GM13977 (cell line): ENCODE measurements around the gene ITPRIP.
A peak's percentile ranks its signal among the peaks of the same experiment; 100 is the strongest.

Source experiments
- DNase-seq: peaks from one replicate; pipeline ENCODE4 v3.0.0; 2012; ENCODE audit warnings: low spot score
- CTCF ChIP-seq: IDR thresholded peaks from 2 replicates; pipeline ENCODE4 v1.5.1; 2012; ENCODE audit warnings: mild to moderate bottlenecking, control low read depth; ENCODE audit not compliant: insufficient read depth; ENCODE audit errors: extremely low read depth, missing control alignments
- in situ Hi-C: fragments of 300-500 bp; cut with MboI; formaldehyde crosslinking; loops from one replicate; pipeline ENCODE4 v1.12.0; 2022; ENCODE audit warnings: low sequenced_read_pairs, low pct_unique_long_range_greater_than_20kb, mixed read lengths, inconsistent platforms; ENCODE audit not compliant: unreplicated experiment

Gene ITPRIP

GRCh38 chr10:104344219-104344618 lies 6.0 kb upstream of the ITPRIP start:
- in situ Hi-C loops = loop anchor here (10.0 kb wide), 1 partner anchor 49 kb away; no protein-coding TSS in a partner anchor
- no peak for TF ChIP-seq CTCF
- DNase-seq = no peak

- no peak for DNase-seq
- in situ Hi-C loops = loop anchor here (10.0 kb wide), 1 partner anchor 48 kb away; no protein-coding TSS in a partner anchor
- TF ChIP-seq CTCF = no peak
These were observed 4.7 kb upstream of the ITPRIP start for GRCh38 chr10:104342941-104343411.

- no peak for DNase-seq
- in situ Hi-C loops = loop anchor here (10.0 kb wide), 1 partner anchor 46 kb away; no protein-coding TSS in a partner anchor
These were observed 2.4 kb upstream of the ITPRIP start for GRCh38 chr10:104340641-104341040.

GRCh38 chr10:104340111-104340526 lies 1.9 kb upstream of the ITPRIP start:
- in situ Hi-C loops = loop anchor here (10.0 kb wide), 1 partner anchor 45 kb away; no protein-coding TSS in a partner anchor
- no peak for DNase-seq
- TF ChIP-seq CTCF = no peak

More at GRCh38 chr10:104340641-104341040, 2.4 kb upstream of the ITPRIP start:
- no peak for TF ChIP-seq CTCF

GRCh38 chr10:104339469-104340110 lies 1.3 kb upstream of the ITPRIP start:
- no peak for TF ChIP-seq CTCF
- in situ Hi-C loops = loop anchor here (10.0 kb wide), 1 partner anchor 45 kb away; no protein-coding TSS in a partner anchor
- no peak for DNase-seq

GRCh38 chr10:104337521-104337984 lies 712 bp downstream of the ITPRIP start:
- peak; percentile 67 for DNase-seq
- TF ChIP-seq CTCF = no peak
- in situ Hi-C loops = no loop called here
